ENCODE data around the gene KCNIP1.
A peak's percentile ranks its signal among the peaks of the same experiment; 100 is the strongest.

The KCNIP1 gene

DNA sequence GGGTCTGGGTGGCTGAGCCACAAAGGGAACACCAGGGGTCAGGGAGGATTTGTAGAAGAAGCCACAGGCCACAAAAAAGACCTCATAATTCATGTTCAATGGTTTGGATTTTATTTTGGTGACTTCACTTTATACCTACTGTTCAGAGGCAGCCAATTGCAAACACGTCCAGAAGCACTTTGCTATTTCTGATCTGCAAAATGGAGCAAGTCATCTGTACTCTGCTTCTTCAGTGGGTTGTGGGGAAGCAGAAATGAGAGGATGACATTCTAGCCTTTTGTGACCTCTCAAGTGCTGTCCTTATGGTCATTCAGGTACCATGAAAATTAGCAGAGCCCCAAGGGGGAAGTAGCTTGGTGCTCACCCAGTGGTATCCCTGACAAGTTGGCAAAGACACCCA, 2.5 kb upstream of the KCNIP1 start:
- H2BK15ac ChIP-seq (ENCODE audit: low read length) = no peak overlapping the region
- no peak for DNase-seq (ENCODE audit: low spot score)
- no peak overlapping the region for H3K4me2 ChIP-seq (ENCODE audit: insufficient read depth, low read length, poor library complexity, severe bottlenecking)
- no peak overlapping the region for H3K4me3 ChIP-seq (ENCODE audit: low read length in 2 of 2)
- H3K36me3 ChIP-seq (replicated peaks in 1 of 2; ENCODE audit: control insufficient read depth in 2 of 2, insufficient read depth in 2 of 2, low read length in 2 of 2) = no peaks in the 10 kb centered on the region
- no peak overlapping the region for H3K14ac ChIP-seq (ENCODE audit: low read length)
- no peak overlapping the region for H3K27ac ChIP-seq (replicated peaks; ENCODE audit: low read length)
- H2BK5ac ChIP-seq (ENCODE audit: low read length) = no peak overlapping the region
- H2AFZ ChIP-seq (ENCODE audit: low read length) = no peak overlapping the region
- H3K27me3 ChIP-seq (ENCODE audit: control insufficient read depth in 3 of 3, insufficient read depth in 3 of 3, low read depth in 1 of 3, low read length in 3 of 3) = peaks cover 0 to 50% (median 15%) of the 10 kb centered on the region in 3 experiments
- no peak overlapping the region for H2BK120ac ChIP-seq (ENCODE audit: low read depth, low read length)
- no peaks in the 10 kb centered on the region for H3K9me3 ChIP-seq (replicated peaks in 1 of 2; ENCODE audit: control insufficient read depth in 2 of 2, insufficient read depth in 1 of 2, low read depth in 1 of 2, low read length in 2 of 2)
- no peak overlapping the region for H2AK5ac ChIP-seq (ENCODE audit: low read depth, low read length)
- no peak overlapping the region for H3K18ac ChIP-seq (ENCODE audit: low read length)
- no peak overlapping the region for H4K91ac ChIP-seq (ENCODE audit: low read depth, low read length, poor library complexity)
- no peaks in the 10 kb centered on the region for H3K79me1 ChIP-seq (ENCODE audit: low read depth, low read length)
- WGBS, 2 donors (ENCODE audit: extremely low coverage in 2 of 2, insufficient read length in 2 of 2, insufficient replicate concordance in 1 of 2) = no CpG with 5 or more reads among the region's 1 CpG
- no peak overlapping the region for H4K8ac ChIP-seq (ENCODE audit: low read depth, low read length)
- no peak overlapping the region for H3K9ac ChIP-seq (ENCODE audit: low read depth, low read length, poor library complexity)
- no peak overlapping the region for H3K23ac ChIP-seq (ENCODE audit: low read depth, low read length, poor library complexity)
- no peak overlapping the region for H3K4ac ChIP-seq (ENCODE audit: low read length)
- H2BK12ac ChIP-seq (ENCODE audit: low read length) = no peak overlapping the region
- peaks cover 0 to 9% of the 10 kb centered on the region in 2 donors for H3K4me1 ChIP-seq (ENCODE audit: control insufficient read depth in 2 of 2, insufficient read depth in 1 of 2, low read depth in 1 of 2, low read length in 2 of 2)

GRCh38 chr5:170501931-170502330, 1.9 kb upstream of the KCNIP1 start:
- DNase-seq (ENCODE audit: low spot score) = no peak
- no peak overlapping the region for H3K18ac ChIP-seq (ENCODE audit: low read length)
- H2BK5ac ChIP-seq (ENCODE audit: low read length) = no peak overlapping the region
- H3K23ac ChIP-seq (ENCODE audit: low read depth, low read length, poor library complexity) = no peak overlapping the region
- H3K4me2 ChIP-seq (ENCODE audit: insufficient read depth, low read length, poor library complexity, severe bottlenecking) = no peak overlapping the region
- H2BK12ac ChIP-seq (ENCODE audit: low read length) = no peak overlapping the region
- no peak overlapping the region for H3K4me3 ChIP-seq (ENCODE audit: low read length in 2 of 2)
- H4K91ac ChIP-seq (ENCODE audit: low read depth, low read length, poor library complexity) = no peak overlapping the region
- H3K27me3 ChIP-seq (ENCODE audit: control insufficient read depth in 3 of 3, insufficient read depth in 3 of 3, low read depth in 1 of 3, low read length in 3 of 3) = peaks cover 0 to 48% (median 15%) of the 10 kb centered on the region in 3 experiments
- H3K9me3 ChIP-seq (replicated peaks in 1 of 2; ENCODE audit: control insufficient read depth in 2 of 2, insufficient read depth in 1 of 2, low read depth in 1 of 2, low read length in 2 of 2) = no peaks in the 10 kb centered on the region
- H3K4me1 ChIP-seq (ENCODE audit: control insufficient read depth in 2 of 2, insufficient read depth in 1 of 2, low read depth in 1 of 2, low read length in 2 of 2) = peaks cover 0 to 9% of the 10 kb centered on the region in 2 donors
- no peak overlapping the region for H3K4ac ChIP-seq (ENCODE audit: low read length)
- no peak overlapping the region for H2BK15ac ChIP-seq (ENCODE audit: low read length)
- no peak overlapping the region for H3K27ac ChIP-seq (replicated peaks; ENCODE audit: low read length)
- no peaks in the 10 kb centered on the region for H3K36me3 ChIP-seq (replicated peaks in 1 of 2; ENCODE audit: control insufficient read depth in 2 of 2, insufficient read depth in 2 of 2, low read length in 2 of 2)
- no CpG with 5 or more reads among the region's 2 CpGs for WGBS, 2 donors (ENCODE audit: extremely low coverage in 2 of 2, insufficient read length in 2 of 2, insufficient replicate concordance in 1 of 2)
- no peak overlapping the region for H2AK5ac ChIP-seq (ENCODE audit: low read depth, low read length)
- H2BK120ac ChIP-seq (ENCODE audit: low read depth, low read length) = no peak overlapping the region
- H3K14ac ChIP-seq (ENCODE audit: low read length) = no peak overlapping the region
- no peak overlapping the region for H3K9ac ChIP-seq (ENCODE audit: low read depth, low read length, poor library complexity)
- no peaks in the 10 kb centered on the region for H3K79me1 ChIP-seq (ENCODE audit: low read depth, low read length)
- no peak overlapping the region for H4K8ac ChIP-seq (ENCODE audit: low read depth, low read length)
- no peak overlapping the region for H2AFZ ChIP-seq (ENCODE audit: low read length)

DNA sequence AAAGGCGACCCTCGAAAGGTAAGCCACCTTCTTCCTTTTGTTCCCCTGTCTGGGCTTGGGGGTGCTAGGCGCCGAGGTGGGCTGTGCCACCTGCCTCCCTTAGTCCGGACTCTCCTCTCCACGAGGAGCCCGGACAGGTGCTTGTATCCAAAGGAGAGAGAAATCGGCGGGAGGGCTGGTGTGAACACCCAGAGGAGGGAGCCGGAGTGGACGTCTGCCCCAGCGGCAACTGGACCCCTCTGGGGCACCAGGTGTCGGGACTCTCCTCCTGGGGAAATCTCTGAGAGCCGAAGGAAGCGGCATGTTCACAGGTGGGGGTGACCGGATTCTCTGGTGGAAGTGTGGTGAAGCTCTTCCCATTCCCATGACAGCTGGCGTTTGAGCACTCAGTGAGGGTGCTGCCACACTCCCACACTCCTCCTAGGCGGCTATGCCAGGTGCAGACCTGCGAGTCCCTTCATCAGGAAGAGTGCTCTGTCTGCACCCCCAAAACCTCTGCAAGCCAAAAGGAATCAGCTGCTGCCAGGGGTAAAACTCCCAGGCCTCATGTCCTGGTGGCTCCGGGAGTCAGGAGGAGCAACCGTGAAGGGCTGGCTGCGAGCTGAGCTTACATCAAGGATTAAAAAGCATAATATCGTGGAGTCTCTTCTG, 921 bp downstream of the KCNIP1 start:
- Histone ChIP-seq H3K27me3 (ENCODE audit: control insufficient read depth in 3 of 3, insufficient read depth in 3 of 3, low read depth in 1 of 3, low read length in 3 of 3) (peaks cover 0 to 46% (median 15%) of the 10 kb centered on the region in 3 experiments), H2AFZ (ENCODE audit: low read length) (no peak overlapping the region), H3K4me3 (ENCODE audit: low read length in 2 of 2) (peak overlapping the region in 1 of 2 donors; percentile 24)

DNA sequence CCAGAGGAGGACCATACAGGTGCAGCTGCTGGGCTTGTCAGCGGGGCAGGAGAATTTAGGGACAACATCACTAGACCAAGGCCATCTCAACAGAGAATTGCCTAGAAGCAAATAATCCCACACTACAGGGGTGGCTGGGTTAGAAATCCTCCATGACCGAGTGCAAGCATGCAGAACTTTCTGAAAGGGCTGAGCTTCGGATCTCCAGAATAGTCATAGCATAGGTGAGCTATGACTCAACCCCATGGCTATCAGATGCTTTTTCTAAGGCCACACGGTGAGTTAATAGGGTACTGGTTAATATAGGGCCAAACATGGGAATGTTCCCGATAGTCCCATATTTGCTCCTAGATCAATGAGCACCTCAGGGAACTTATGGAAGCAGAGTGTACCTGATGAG, 4.2 kb downstream of the KCNIP1 start:
- no peaks in the 10 kb centered on the region for H3K9me3 ChIP-seq (replicated peaks in 1 of 2; ENCODE audit: control insufficient read depth in 2 of 2, insufficient read depth in 1 of 2, low read depth in 1 of 2, low read length in 2 of 2)
- no peak overlapping the region for H3K27ac ChIP-seq (replicated peaks; ENCODE audit: low read length)
- no peak overlapping the region for H4K91ac ChIP-seq (ENCODE audit: low read depth, low read length, poor library complexity)
- H2BK5ac ChIP-seq (ENCODE audit: low read length) = no peak overlapping the region
- H2BK120ac ChIP-seq (ENCODE audit: low read depth, low read length) = no peak overlapping the region
- H3K27me3 ChIP-seq (ENCODE audit: control insufficient read depth in 3 of 3, insufficient read depth in 3 of 3, low read depth in 1 of 3, low read length in 3 of 3) = peaks cover 0 to 33% (median 15%) of the 10 kb centered on the region in 3 experiments
- no peak for DNase-seq (ENCODE audit: low spot score)
- H3K9ac ChIP-seq (ENCODE audit: low read depth, low read length, poor library complexity) = no peak overlapping the region
- no peak overlapping the region for H4K8ac ChIP-seq (ENCODE audit: low read depth, low read length)
- H3K4me3 ChIP-seq (ENCODE audit: low read length in 2 of 2) = no peak overlapping the region
- H3K79me1 ChIP-seq (ENCODE audit: low read depth, low read length) = no peaks in the 10 kb centered on the region
- no CpG with 5 or more reads among the region's 5 CpGs for WGBS, 2 donors (ENCODE audit: extremely low coverage in 2 of 2, insufficient read length in 2 of 2, insufficient replicate concordance in 1 of 2)
- H2BK15ac ChIP-seq (ENCODE audit: low read length) = no peak overlapping the region
- no peak overlapping the region for H3K23ac ChIP-seq (ENCODE audit: low read depth, low read length, poor library complexity)
- H2AFZ ChIP-seq (ENCODE audit: low read length) = no peak overlapping the region
- H3K4me2 ChIP-seq (ENCODE audit: insufficient read depth, low read length, poor library complexity, severe bottlenecking) = no peak overlapping the region
- H2AK5ac ChIP-seq (ENCODE audit: low read depth, low read length) = no peak overlapping the region
- no peak overlapping the region for H3K18ac ChIP-seq (ENCODE audit: low read length)
- no peak overlapping the region for H3K4ac ChIP-seq (ENCODE audit: low read length)
- peaks cover 0 to 3% of the 10 kb centered on the region in 2 donors for H3K4me1 ChIP-seq (ENCODE audit: control insufficient read depth in 2 of 2, insufficient read depth in 1 of 2, low read depth in 1 of 2, low read length in 2 of 2)
- no peaks in the 10 kb centered on the region for H3K36me3 ChIP-seq (replicated peaks in 1 of 2; ENCODE audit: control insufficient read depth in 2 of 2, insufficient read depth in 2 of 2, low read length in 2 of 2)
- H3K14ac ChIP-seq (ENCODE audit: low read length) = no peak overlapping the region
- H2BK12ac ChIP-seq (ENCODE audit: low read length) = no peak overlapping the region

More for the DNA sequence above, 921 bp downstream of the KCNIP1 start:
- Histone ChIP-seq H2BK12ac (ENCODE audit: low read length) (no peak overlapping the region), H2AK5ac (ENCODE audit: low read depth, low read length) (peak overlapping the region; percentile 81), H3K23ac (ENCODE audit: low read depth, low read length, poor library complexity) (no peak overlapping the region), H3K27ac (replicated peaks; ENCODE audit: low read length) (no peak overlapping the region), H4K91ac (ENCODE audit: low read depth, low read length, poor library complexity) (no peak overlapping the region), H3K4me2 (ENCODE audit: insufficient read depth, low read length, poor library complexity, severe bottlenecking) (peak overlapping the region; percentile 87), H3K36me3 (replicated peaks in 1 of 2; ENCODE audit: control insufficient read depth in 2 of 2, insufficient read depth in 2 of 2, low read length in 2 of 2) (no peaks in the 10 kb centered on the region), H2BK15ac (ENCODE audit: low read length) (peak overlapping the region; percentile 95), H2BK5ac (ENCODE audit: low read length) (no peak overlapping the region), H3K18ac (ENCODE audit: low read length) (peak overlapping the region; percentile 97), H3K9me3 (replicated peaks in 1 of 2; ENCODE audit: control insufficient read depth in 2 of 2, insufficient read depth in 1 of 2, low read depth in 1 of 2, low read length in 2 of 2) (no peaks in the 10 kb centered on the region), H3K4ac (ENCODE audit: low read length) (no peak overlapping the region), H3K79me1 (ENCODE audit: low read depth, low read length) (no peaks in the 10 kb centered on the region), H2BK120ac (ENCODE audit: low read depth, low read length) (no peak overlapping the region), H4K8ac (ENCODE audit: low read depth, low read length) (no peak overlapping the region), H3K14ac (ENCODE audit: low read length) (no peak overlapping the region), H3K9ac (ENCODE audit: low read depth, low read length, poor library complexity) (no peak overlapping the region), H3K4me1 (ENCODE audit: control insufficient read depth in 2 of 2, insufficient read depth in 1 of 2, low read depth in 1 of 2, low read length in 2 of 2) (peaks cover 0 to 6% of the 10 kb centered on the region in 2 donors)
- DNase-seq (ENCODE audit: low spot score) = no peak
- no CpG with 5 or more reads among the region's 23 CpGs for WGBS, 2 donors (ENCODE audit: extremely low coverage in 2 of 2, insufficient read length in 2 of 2, insufficient replicate concordance in 1 of 2)

Measured in neuronal stem cell (in vitro differentiated cells).